GM23338 (cell line): Measurements from ENCODE around the gene PSMD8. TPM values are rescaled to one million over a fixed set of nuclear protein-coding genes. Genes with fewer than 3 reads are reported as not detected.

Source experiments
- ATAC-seq: fragments of 200-7000 bp; cut with Tn5 transposase; 3 replicates; pipeline ENCODE4 v1.9.1; 2020
- DNase-seq: peaks from one replicate; pipeline ENCODE4 v3.0.0-alpha.2; 2015; ENCODE audit warnings: low spot score
- H2AFZ ChIP-seq: fragments of 200-600 bp; sonication (generic); 2 replicates; pipeline ENCODE4 v1.8.0; 2016; ENCODE audit warnings: antibody characterized with exemption, mild to moderate bottlenecking, moderate library complexity
- H3F3A ChIP-seq: fragments of 200-600 bp; sonication (generic); replicated peaks from 2 replicates; pipeline ENCODE4 v1.8.0; 2017; ENCODE audit warnings: antibody characterized with exemption, mixed run types, low read depth
- H3K27ac ChIP-seq: fragments of 200-600 bp; sonication (generic); 2 replicates; pipeline ENCODE4 v1.6.1; 2016; ENCODE audit warnings: low read depth
- H3K27me3 ChIP-seq: fragments of 200-600 bp; sonication (generic); 2 replicates; pipeline ENCODE4 v1.8.0; 2016; ENCODE audit warnings: mild to moderate bottlenecking, mixed run types, moderate library complexity; ENCODE audit not compliant: insufficient read depth
- H3K36me3 ChIP-seq: fragments of 200-600 bp; sonication (generic); 2 replicates; pipeline ENCODE4 v1.8.0; 2016; ENCODE audit warnings: mild to moderate bottlenecking; ENCODE audit not compliant: insufficient read depth
- H3K4me1 ChIP-seq: fragments of 200-600 bp; sonication (generic); 2 replicates; pipeline ENCODE4 v1.8.0; 2016; ENCODE audit warnings: mild to moderate bottlenecking, moderate library complexity; ENCODE audit not compliant: insufficient read depth
- H3K4me2 ChIP-seq: fragments of 200-600 bp; sonication (generic); 2 replicates; pipeline ENCODE4 v1.7.1; 2017; ENCODE audit warnings: mixed run types
- H3K4me3 ChIP-seq: fragments of 200-600 bp; sonication (generic); 2 replicates; pipeline ENCODE4 v1.6.1; 2016; ENCODE audit warnings: mixed run types
- H3K79me2 ChIP-seq: fragments of 200-600 bp; sonication (generic); replicated peaks from 2 replicates; pipeline ENCODE4 v1.8.0; 2017; ENCODE audit warnings: mild to moderate bottlenecking; ENCODE audit not compliant: insufficient read depth
- H3K9me2 ChIP-seq: fragments of 200-600 bp; sonication (generic); 2 replicates; pipeline ENCODE4 v1.8.0; 2017; ENCODE audit not compliant: insufficient read depth
- H4K20me1 ChIP-seq: fragments of 200-600 bp; sonication (generic); replicated peaks from 2 replicates; pipeline ENCODE4 v1.8.0; 2017; ENCODE audit warnings: mild to moderate bottlenecking; ENCODE audit not compliant: insufficient read depth
- H3K27ac Mint-ChIP-seq: 2 replicates; pipeline ENCODE4 v1.8.0; 2020; ENCODE audit warnings: inconsistent platforms, mild to moderate bottlenecking, moderate library complexity, mixed read lengths
- H3K27me3 Mint-ChIP-seq: 3 replicates; pipeline ENCODE4 v1.8.0; 2022; ENCODE audit warnings: low read depth, mild to moderate bottlenecking, moderate library complexity, mixed read lengths, inconsistent platforms; ENCODE audit not compliant: insufficient read depth, poor library complexity
- H3K36me3 Mint-ChIP-seq: 3 replicates; pipeline ENCODE4 v1.8.0; 2021; ENCODE audit warnings: low read depth, mild to moderate bottlenecking, inconsistent platforms, moderate library complexity, mixed read lengths
- H3K4me1 Mint-ChIP-seq: 3 replicates; pipeline ENCODE4 v1.8.0; 2020; ENCODE audit warnings: mild to moderate bottlenecking, inconsistent platforms, mixed read lengths
- H3K4me3 Mint-ChIP-seq: 3 replicates; pipeline ENCODE4 v1.8.0; 2021; ENCODE audit warnings: moderate library complexity, mild to moderate bottlenecking, inconsistent platforms, mixed read lengths
- H3K9me3 Mint-ChIP-seq: 3 replicates; pipeline ENCODE4 v1.8.0; 2020; ENCODE audit warnings: moderate library complexity, mild to moderate bottlenecking, inconsistent platforms, mixed read lengths
- CREB1 ChIP-seq: fragments of 250-450 bp; sonication (Bioruptor Pico); IDR thresholded peaks from 2 replicates; pipeline ENCODE4 v1.5.0; 2020; ENCODE audit warnings: low read depth, mild to moderate bottlenecking, moderate library complexity
- CTCF ChIP-seq, 2 experiments: fragments of 200-600 bp in 1 of 2; sonication (generic) in 1 of 2; conservative IDR thresholded peaks; 2 replicates each; pipeline versions ENCODE4 v1.5.1 to v1.6.1; 2016 to 2017; ENCODE audit warnings: antibody characterized with exemption in 2 of 2, low read depth in 2 of 2, mild to moderate bottlenecking in 2 of 2, moderate library complexity in 1 of 2
- EZH2 ChIP-seq: fragments of 200-600 bp; sonication (generic); IDR thresholded peaks from one replicate; pipeline ENCODE4 v1.8.0; 2017; ENCODE audit warnings: antibody characterized with exemption, mild to moderate bottlenecking, low read depth; ENCODE audit not compliant: unreplicated experiment
- JUNB ChIP-seq: IDR thresholded peaks from one replicate; pipeline ENCODE4 v1.6.1; 2016; ENCODE audit warnings: antibody characterized with exemption; ENCODE audit not compliant: unreplicated experiment
- ZNF114 ChIP-seq: fragments of 250-450 bp; sonication (Bioruptor Pico); IDR thresholded peaks from 2 replicates; pipeline ENCODE4 v1.5.0; 2020; ENCODE audit warnings: mild to moderate bottlenecking, moderate library complexity
- ZNF331 ChIP-seq: fragments of 250-450 bp; sonication (Bioruptor Pico); IDR thresholded peaks from 2 replicates; pipeline ENCODE4 v1.5.0; 2020; ENCODE audit warnings: low read depth, mild to moderate bottlenecking, moderate library complexity
- polyA plus RNA-seq: library from polyadenylated mRNA; unstranded; fragments of >200 nt; fragmentation: Nextera tagmentation; extraction: Ambion mirVana; gene quantifications from 2 replicates; pipeline ENCODE4 v1.2.1, GENCODE V29; 2016
- total RNA-seq: library from RNA; depleted of rRNA; stranded (reverse); fragments of >200 nt; shearing (Covaris generic); gene quantifications from 2 replicates; pipeline ENCODE4 v1.2.3, GENCODE V29; 2014
- TF ChIP-seq, protein P1 (sequence below): IDR thresholded peaks from 2 replicates; pipeline ENCODE4 v1.6.1; 2016; ENCODE audit warnings: antibody characterized with exemption

The PSMD8 gene
- total and polyA plus RNA-seq, 2 experiments from 2014 or later = 129 to 241 TPM

DNA sequence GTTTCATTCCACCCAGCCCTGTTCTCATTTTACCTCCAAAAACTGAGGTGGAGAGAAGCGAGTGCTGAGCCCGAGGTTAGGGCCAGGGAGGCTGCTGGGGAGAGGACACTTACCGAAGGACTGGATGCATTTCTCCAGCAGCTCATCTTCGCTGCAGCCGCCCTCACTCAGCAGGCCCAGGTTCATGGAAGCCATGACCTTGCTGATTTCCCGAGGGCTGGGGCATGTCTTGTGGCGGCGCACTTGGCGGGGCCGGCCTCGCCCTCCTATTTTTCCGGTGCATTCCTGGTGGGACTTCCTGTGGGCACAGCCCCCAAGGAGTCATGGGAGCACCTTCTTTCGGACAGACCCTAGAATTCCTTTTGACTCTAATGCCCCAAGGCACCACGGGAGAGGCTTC is 47.5 kb downstream of the PSMD8 start (continued):
- TF ChIP-seq EZH2 = no peak
- no peak for TF ChIP-seq CTCF (conservative IDR thresholded peaks at IDR 0.05; ENCODE audit: low read depth in 2 of 2)

DNA sequence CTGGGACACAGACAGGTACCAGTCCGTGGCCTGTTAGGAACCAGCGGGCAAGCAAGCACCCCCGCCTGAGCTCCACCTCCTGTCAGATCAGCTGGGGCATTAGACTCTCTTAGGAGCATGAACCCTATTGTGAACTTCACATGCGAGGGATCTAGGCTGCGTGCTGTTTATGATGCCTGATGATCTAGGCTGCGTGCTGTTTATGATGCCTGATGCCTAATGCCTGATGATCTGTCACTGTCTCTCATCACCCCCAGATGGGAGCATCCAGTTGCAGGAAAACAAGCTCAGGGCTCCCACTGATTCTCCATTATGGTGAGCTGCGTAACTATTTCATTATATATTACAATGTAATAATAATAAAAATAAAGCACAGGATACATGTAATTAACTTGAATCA is 48.1 kb downstream of the PSMD8 start:
- no peak for TF ChIP-seq CTCF (conservative IDR thresholded peaks at IDR 0.05; ENCODE audit: low read depth in 2 of 2)
- TF ChIP-seq ZNF114 = no peak
- TF ChIP-seq, protein P1, sequence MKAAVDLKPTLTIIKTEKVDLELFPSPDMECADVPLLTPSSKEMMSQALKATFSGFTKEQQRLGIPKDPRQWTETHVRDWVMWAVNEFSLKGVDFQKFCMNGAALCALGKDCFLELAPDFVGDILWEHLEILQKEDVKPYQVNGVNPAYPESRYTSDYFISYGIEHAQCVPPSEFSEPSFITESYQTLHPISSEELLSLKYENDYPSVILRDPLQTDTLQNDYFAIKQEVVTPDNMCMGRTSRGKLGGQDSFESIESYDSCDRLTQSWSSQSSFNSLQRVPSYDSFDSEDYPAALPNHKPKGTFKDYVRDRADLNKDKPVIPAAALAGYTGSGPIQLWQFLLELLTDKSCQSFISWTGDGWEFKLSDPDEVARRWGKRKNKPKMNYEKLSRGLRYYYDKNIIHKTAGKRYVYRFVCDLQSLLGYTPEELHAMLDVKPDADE = no peak
- no peak for TF ChIP-seq ZNF331 (CRISPR knock-in tag)
- TF ChIP-seq JUNB = no peak

GRCh38 chr19:38424272-38424671 is 49.9 kb downstream of the PSMD8 start:
- no peak overlapping the region for H3K27ac ChIP-seq
- peaks cover 14% of the 10 kb centered on the region; the same call in 1 of the 2 replicates for H3F3A ChIP-seq
- H3K27me3 ChIP-seq = no peaks in the 10 kb centered on the region
- H3K4me1 Mint-ChIP-seq = peaks cover 9% of the 10 kb centered on the region
- H3K36me3 Mint-ChIP-seq = no peaks in the 10 kb centered on the region
- H3K4me2 ChIP-seq = no peak overlapping the region
- no peak overlapping the region for H3K4me3 Mint-ChIP-seq
- H3K4me3 ChIP-seq = no peak overlapping the region
- TF ChIP-seq CTCF (conservative IDR thresholded peaks at IDR 0.05; ENCODE audit: low read depth in 2 of 2) = no peak
- no peak for TF ChIP-seq CREB1 (CRISPR knock-in tag)
- H3K9me2 ChIP-seq = no peaks in the 10 kb centered on the region
- H3K27me3 Mint-ChIP-seq = peaks cover 23% of the 10 kb centered on the region
- H3K27ac Mint-ChIP-seq = no peak overlapping the region
- no peaks in the 10 kb centered on the region for H3K9me3 Mint-ChIP-seq
- H3K4me1 ChIP-seq = peaks cover 22% of the 10 kb centered on the region
- no peak overlapping the region for H2AFZ ChIP-seq
- no peaks in the 10 kb centered on the region for H3K36me3 ChIP-seq
- DNase-seq (no peak), ATAC-seq (no peak)
- no peaks in the 10 kb centered on the region for H3K79me2 ChIP-seq
- no peaks in the 10 kb centered on the region for H4K20me1 ChIP-seq

More for the DNA sequence above, 48.1 kb downstream of the PSMD8 start:
- no peaks in the 10 kb centered on the region for H3K9me2 ChIP-seq
- Mint-ChIP-seq H3K4me3 (no peak overlapping the region), H3K27me3 (peaks cover 32% of the 10 kb centered on the region), H3K4me1 (peaks cover 16% of the 10 kb centered on the region), H3K36me3 (no peaks in the 10 kb centered on the region; the same call in 2 of the 3 replicates), H3K27ac (no peak overlapping the region), H3K9me3 (no peaks in the 10 kb centered on the region)
- no peak overlapping the region for H3K27ac ChIP-seq
- ATAC-seq = no peak
- no peak overlapping the region for H3K4me3 ChIP-seq
- H2AFZ ChIP-seq = no peak overlapping the region
- H3K27me3 ChIP-seq = peaks cover 10% of the 10 kb centered on the region; the same call in 1 of the 2 replicates
- 0 out of 2 replicates have a peak, but pooled peaks cover 25% of the 10 kb centered on the region for H3F3A ChIP-seq
- no peak for DNase-seq
- no peaks in the 10 kb centered on the region for H3K36me3 ChIP-seq
- H3K4me1 ChIP-seq = peaks cover 24% of the 10 kb centered on the region
- no peak overlapping the region for H3K4me2 ChIP-seq
- H4K20me1 ChIP-seq = no peaks in the 10 kb centered on the region
- no peaks in the 10 kb centered on the region for H3K79me2 ChIP-seq
